Gastrocnemius medialis (tissue), 4 donors: ENCODE results near the gene GNPDA2.

ENCODE experiments used
- CTCF ChIP-seq, 5 experiments: fragments of 450-650 bp in 3 of 5; fragments of 200-600 bp in 2 of 5; sonication (generic) in 2 of 5; IDR thresholded peaks in 4 of 5; conservative IDR thresholded peaks in 1 of 5; 1 replicate in 4 of 5; 2 replicates in 1 of 5; pipeline ENCODE4 v1.5.1; 2016 to 2019; ENCODE audit warnings: antibody characterized with exemption in 5 of 5, mild to moderate bottlenecking in 3 of 5, moderate library complexity in 3 of 5
- POLR2A ChIP-seq, 2 donors: fragments of 450-650 bp; IDR thresholded peaks; one replicate each; pipeline ENCODE4 v1.6.1; 2017; ENCODE audit warnings: antibody characterized with exemption in 2 of 2, mild to moderate bottlenecking in 2 of 2, moderate library complexity in 2 of 2

GRCh38 chr4:44772340-44772739, 46.0 kb upstream of the GNPDA2 start:
- TF ChIP-seq CTCF (IDR thresholded peaks at IDR 0.05 in 4 of 5, conservative IDR thresholded peaks at IDR 0.05 in 1 of 5) = no peak
- TF ChIP-seq POLR2A (IDR thresholded peaks at IDR 0.05) = no peak
